HEK293 (cell line): Measurements from ENCODE around the gene RPS18.

Experiments
- CTCF ChIA-PET: fragments of 350-600 bp; formaldehyde crosslinking; extraction: SDS; loops from one replicate; lab custom pipeline; 2021; ENCODE audit warnings: antibody characterized with exemption; lab: Yijun Ruan, JAX
- POLR2A ChIA-PET: fragments of 300-600 bp; formaldehyde crosslinking; extraction: SDS; loops from one replicate; lab custom pipeline; 2020; ENCODE audit warnings: antibody characterized with exemption, inconsistent platforms; lab: Yijun Ruan, JAX
- H3K27ac ChIP-seq: fragments of 200-500 bp; sonication (Bioruptor generic); 2 replicates; pipeline ENCODE4 v1.5.1; 2014; ENCODE audit warnings: low read depth, low read length, control low read depth, inconsistent platforms; ENCODE audit errors: extremely low read depth
- H3K36me3 ChIP-seq, 2 experiments: fragments of 200-500 bp in 1 of 2; sonication (Bioruptor generic) in 1 of 2; 1 replicate in 1 of 2; 2 replicates in 1 of 2; pipeline ENCODE4 v1.5.1; 2014 to 2017; ENCODE audit warnings: inconsistent platforms in 2 of 2, low read length in 2 of 2; ENCODE audit not compliant: control insufficient read depth in 2 of 2, insufficient read depth in 1 of 2
- H3K4me1 ChIP-seq: fragments of 200-500 bp; sonication (Bioruptor generic); 2 replicates; pipeline ENCODE4 v1.5.1; 2014; ENCODE audit warnings: mild to moderate bottlenecking, low read length, inconsistent platforms; ENCODE audit not compliant: control insufficient read depth, insufficient read depth
- H3K4me3 ChIP-seq: 2 replicates; pipeline ENCODE4 v1.5.1; 2011; ENCODE audit warnings: low read depth, mild to moderate bottlenecking, control low read depth, low read length, moderate library complexity
- H3K9me3 ChIP-seq: fragments of 200-500 bp; sonication (Bioruptor generic); 2 replicates; pipeline ENCODE4 v1.5.1; 2014; ENCODE audit warnings: low read depth, low read length, inconsistent platforms; ENCODE audit not compliant: control insufficient read depth, insufficient read depth
- BCL11A ChIP-seq: fragments of 450-650 bp; formaldehyde crosslinking; IDR thresholded peaks from 2 replicates; pipeline ENCODE4 v1.5.1; 2016; ENCODE audit warnings: low read depth, missing biosample characterization, missing genetic modification characterization
- ELK4 ChIP-seq: IDR thresholded peaks from 2 replicates; pipeline ENCODE4 v1.6.1; 2011; ENCODE audit warnings: mild to moderate bottlenecking, low read depth, low read length, borderline replicate concordance
- KLF9 ChIP-seq: fragments of 450-650 bp; formaldehyde crosslinking; IDR thresholded peaks from 2 replicates; pipeline ENCODE4 v1.5.1; 2016; ENCODE audit warnings: missing biosample characterization, missing genetic modification characterization, low read depth
- SETDB1 ChIP-seq: IDR thresholded peaks from one replicate; pipeline ENCODE4 v1.6.1; 2017; ENCODE audit warnings: mild to moderate bottlenecking, low read length, moderate library complexity, mixed read lengths; ENCODE audit not compliant: insufficient read length
- WT1 ChIP-seq: fragments of 450-650 bp; formaldehyde crosslinking; IDR thresholded peaks from 2 replicates; pipeline ENCODE4 v1.5.1; 2016; ENCODE audit warnings: missing biosample characterization, missing genetic modification characterization
- ZBTB26 ChIP-seq: fragments of 450-650 bp; formaldehyde crosslinking; optimal IDR thresholded peaks from 2 replicates; pipeline ENCODE3; 2016; ENCODE audit warnings: missing biosample characterization, mild to moderate bottlenecking, missing genetic modification characterization
- ZBTB44 ChIP-seq: fragments of 450-650 bp; IDR thresholded peaks from 2 replicates; pipeline ENCODE4 v1.5.1; 2018; ENCODE audit warnings: missing biosample characterization, mild to moderate bottlenecking, missing genetic modification characterization
- ZFP41 ChIP-seq: fragments of 450-650 bp; formaldehyde crosslinking; IDR thresholded peaks from 2 replicates; pipeline ENCODE4 v1.5.1; 2016; ENCODE audit warnings: missing biosample characterization, missing genetic modification characterization, borderline replicate concordance
- ZFP69B ChIP-seq: fragments of 450-650 bp; formaldehyde crosslinking; IDR thresholded peaks from 2 replicates; pipeline ENCODE4 v1.5.1; 2016; ENCODE audit warnings: missing biosample characterization, missing genetic modification characterization
- ZNF18 ChIP-seq: fragments of 450-650 bp; formaldehyde crosslinking; IDR thresholded peaks from 2 replicates; pipeline ENCODE4 v1.5.1; 2016; ENCODE audit warnings: missing biosample characterization, missing genetic modification characterization
- ZNF266 ChIP-seq: fragments of 450-650 bp; formaldehyde crosslinking; IDR thresholded peaks from 2 replicates; pipeline ENCODE4 v1.5.1; 2016; ENCODE audit warnings: missing biosample characterization, missing genetic modification characterization, low read depth
- ZNF324 ChIP-seq: fragments of 450-650 bp; formaldehyde crosslinking; IDR thresholded peaks from 2 replicates; pipeline ENCODE4 v1.5.1; 2016; ENCODE audit warnings: missing biosample characterization, missing genetic modification characterization
- ZNF416 ChIP-seq: fragments of 450-650 bp; formaldehyde crosslinking; IDR thresholded peaks from 2 replicates; pipeline ENCODE4 v1.5.1; 2016; ENCODE audit warnings: missing biosample characterization, missing genetic modification characterization
- ZNF548 ChIP-seq: fragments of 450-650 bp; formaldehyde crosslinking; IDR thresholded peaks from 2 replicates; pipeline ENCODE4 v1.5.1; 2016; ENCODE audit warnings: missing biosample characterization, missing genetic modification characterization
- ZNF623 ChIP-seq: fragments of 450-650 bp; formaldehyde crosslinking; IDR thresholded peaks from 2 replicates; pipeline ENCODE4 v1.5.1; 2016; ENCODE audit warnings: missing biosample characterization, missing genetic modification characterization
- ZNF677 ChIP-seq: fragments of 450-650 bp; IDR thresholded peaks from 2 replicates; pipeline ENCODE4 v1.5.0; 2018; ENCODE audit warnings: missing biosample characterization, mild to moderate bottlenecking, missing genetic modification characterization, moderate library complexity
- ZNF768 ChIP-seq: fragments of 450-650 bp; formaldehyde crosslinking; IDR thresholded peaks from 2 replicates; pipeline ENCODE4 v1.5.1; 2018; ENCODE audit warnings: missing biosample characterization, mild to moderate bottlenecking, missing genetic modification characterization
- ZNF785 ChIP-seq: fragments of 450-650 bp; formaldehyde crosslinking; IDR thresholded peaks from 2 replicates; pipeline ENCODE4 v1.5.1; 2016; ENCODE audit warnings: missing biosample characterization, missing genetic modification characterization
- ZNF830 ChIP-seq: fragments of 450-650 bp; IDR thresholded peaks from 2 replicates; pipeline ENCODE4 v1.5.0; 2018; ENCODE audit warnings: missing biosample characterization, missing genetic modification characterization, low read depth, mild to moderate bottlenecking, moderate library complexity
- TF ChIP-seq, protein P1 (sequence below): fragments of 450-650 bp; formaldehyde crosslinking; IDR thresholded peaks from 2 replicates; pipeline ENCODE4 v1.5.1; 2016; ENCODE audit warnings: missing biosample characterization, missing genetic modification characterization

Gene RPS18

GRCh38 chr6:33236852-33237251 lies 35.0 kb upstream of the RPS18 start:
- Histone ChIP-seq H3K4me3 (no peak overlapping the region), H3K4me1 (peaks cover 6% of the 10 kb centered on the region), H3K36me3 (no peaks in the 10 kb centered on the region), H3K9me3 (no peaks in the 10 kb centered on the region), H3K27ac (no peak overlapping the region)
- ChIA-PET CTCF (interaction anchor here (2.8 kb wide), 1 partner anchor 11 kb away, joined by 12 read pairs; no protein-coding TSS in a partner anchor), POLR2A (no interaction called here)
- no peak for TF ChIP-seq ZNF416 (tag by site-specific recombination)
- TF ChIP-seq BCL11A (tag by site-specific recombination) = no peak
- no peak for TF ChIP-seq ZNF785 (tag by site-specific recombination)
- TF ChIP-seq ZNF768 (tag by site-specific recombination) = no peak
- no peak for TF ChIP-seq ZNF677 (tag by site-specific recombination)
- TF ChIP-seq ZNF548 (tag by site-specific recombination) = no peak

GRCh38 chr6:33237741-33238140 lies 34.1 kb upstream of the RPS18 start:
- H3K36me3 ChIP-seq = no peaks in the 10 kb centered on the region
- POLR2A ChIA-PET = no interaction called here
- no peak for TF ChIP-seq ZNF623 (tag by site-specific recombination)
- TF ChIP-seq ZNF266 (tag by site-specific recombination) = no peak
- TF ChIP-seq ZBTB26 (tag by site-specific recombination) = no peak
- TF ChIP-seq ZFP41 = no peak
- no peak for TF ChIP-seq ZNF830 (tag by site-specific recombination)
- TF ChIP-seq ZBTB44 (tag by site-specific recombination) = no peak
- no peak for TF ChIP-seq ZNF18 (tag by site-specific recombination)
- TF ChIP-seq ZNF324 (tag by site-specific recombination) = no peak
- TF ChIP-seq, all 188 proteins: peak for 0
- H3K27ac ChIP-seq = no peak overlapping the region
- CTCF ChIA-PET = interaction anchor here (1.2 to 3.3 kb wide), 2 partner anchors 11 to 41 kb away, joined by 4 to 22 read pairs; no protein-coding TSS in a partner anchor
- no peaks in the 10 kb centered on the region for H3K9me3 ChIP-seq
- no peak overlapping the region for H3K4me3 ChIP-seq
- peaks cover 6% of the 10 kb centered on the region for H3K4me1 ChIP-seq

GRCh38 chr6:33241968-33242367 lies 29.9 kb upstream of the RPS18 start:
- no peaks in the 10 kb centered on the region for H3K36me3 ChIP-seq
- ChIA-PET POLR2A (no interaction called here), CTCF (no interaction called here)
- no peaks in the 10 kb centered on the region for H3K4me1 ChIP-seq
- no peaks in the 10 kb centered on the region for H3K9me3 ChIP-seq
- H3K4me3 ChIP-seq = no peak overlapping the region
- no peak overlapping the region for H3K27ac ChIP-seq
- TF ChIP-seq ELK4 (no peak), SETDB1 (no peak), ZFP69B (tag by site-specific recombination) (no peak), WT1 (tag by site-specific recombination) (no peak), ZNF18 (tag by site-specific recombination) (no peak), KLF9 (tag by site-specific recombination) (no peak)
- TF ChIP-seq, protein P1, sequence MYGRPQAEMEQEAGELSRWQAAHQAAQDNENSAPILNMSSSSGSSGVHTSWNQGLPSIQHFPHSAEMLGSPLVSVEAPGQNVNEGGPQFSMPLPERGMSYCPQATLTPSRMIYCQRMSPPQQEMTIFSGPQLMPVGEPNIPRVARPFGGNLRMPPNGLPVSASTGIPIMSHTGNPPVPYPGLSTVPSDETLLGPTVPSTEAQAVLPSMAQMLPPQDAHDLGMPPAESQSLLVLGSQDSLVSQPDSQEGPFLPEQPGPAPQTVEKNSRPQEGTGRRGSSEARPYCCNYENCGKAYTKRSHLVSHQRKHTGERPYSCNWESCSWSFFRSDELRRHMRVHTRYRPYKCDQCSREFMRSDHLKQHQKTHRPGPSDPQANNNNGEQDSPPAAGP (tag by site-specific recombination) = no peak
